Motor neuron (in vitro differentiated cells): ENCODE measurements around the gene TCERG1L. TPM values are rescaled to one million over a fixed set of nuclear protein-coding genes. Genes with fewer than 3 reads are reported as not detected.

ENCODE experiments used
- ATAC-seq, 8 experiments: fragments of 200-7000 bp; cut with Tn5 transposase; replicated peaks in 6 of 8; 2 replicates each; pipeline ENCODE4 v1.8.0; 2021; ENCODE audit warnings: mild to moderate bottlenecking in 8 of 8, moderate library complexity in 8 of 8
- H3K27ac ChIP-seq, 2 donors: fragments of 250-450 bp; sonication (Bioruptor Pico); 2 replicates each; pipeline ENCODE4 v1.9.0; 2021; ENCODE audit warnings: antibody characterized with exemption in 2 of 2, mild to moderate bottlenecking in 2 of 2, moderate library complexity in 1 of 2
- H3K4me1 ChIP-seq, 2 donors: fragments of 250-450 bp; sonication (Bioruptor Pico); replicated peaks in 1 of 2; 2 replicates each; pipeline ENCODE4 v1.6.1; 2021; ENCODE audit warnings: antibody characterized with exemption in 2 of 2, mild to moderate bottlenecking in 2 of 2, moderate library complexity in 1 of 2
- H3K4me3 ChIP-seq, 5 donors: fragments of 250-450 bp; sonication (Bioruptor Pico); 2 replicates each; pipeline ENCODE4 v1.9.0; 2021; ENCODE audit warnings: antibody characterized with exemption in 5 of 5, mild to moderate bottlenecking in 5 of 5, moderate library complexity in 4 of 5
- WGBS, 10 experiments: fragments of 450-650 bp; shearing (Covaris generic); methylation state at CpG; one replicate each; pipeline ENCODE4 v1.0.0; 2022; 5-methylcytosine and 5-hydroxymethylcytosine counted together
- in situ Hi-C, 9 experiments: fragments of 400-800 bp; cut with MboI; loops; one replicate each; pipeline ENCODE4 v1.15.0; 2021; ENCODE audit warnings: low sequenced_read_pairs in 9 of 9, low pct_unique_long_range_greater_than_20kb in 2 of 9; ENCODE audit not compliant: unreplicated experiment in 9 of 9
- total RNA-seq, 8 experiments: library from RNA; unstranded; fragments of 300-600 nt; gene quantifications; 2 replicates each; pipeline versions ENCODE4 v1.2.3 to v1.2.4, GENCODE V29; 2022

TCERG1L gene
- total RNA-seq, 8 experiments from 2014 or later, result 0.43 to 8.1 (median 2.0) TPM; not detected in 1

- no peaks in the 10 kb centered on the region for H3K4me1 ChIP-seq
- H3K27ac ChIP-seq, result no peak overlapping the region
- 20 to 100% (median 43%) methylated on average over 1 to 3 of the region's 5 CpGs; no CpG with 5 or more reads in 5 of the 10 experiments for WGBS, 10 experiments
- H3K4me3 ChIP-seq, result no peak overlapping the region
- ATAC-seq, result no peak
- in situ Hi-C loops, result no loop called here
Measured at GRCh38 chr10:131274883-131275282, 36.6 kb downstream of the TCERG1L start.

DNA sequence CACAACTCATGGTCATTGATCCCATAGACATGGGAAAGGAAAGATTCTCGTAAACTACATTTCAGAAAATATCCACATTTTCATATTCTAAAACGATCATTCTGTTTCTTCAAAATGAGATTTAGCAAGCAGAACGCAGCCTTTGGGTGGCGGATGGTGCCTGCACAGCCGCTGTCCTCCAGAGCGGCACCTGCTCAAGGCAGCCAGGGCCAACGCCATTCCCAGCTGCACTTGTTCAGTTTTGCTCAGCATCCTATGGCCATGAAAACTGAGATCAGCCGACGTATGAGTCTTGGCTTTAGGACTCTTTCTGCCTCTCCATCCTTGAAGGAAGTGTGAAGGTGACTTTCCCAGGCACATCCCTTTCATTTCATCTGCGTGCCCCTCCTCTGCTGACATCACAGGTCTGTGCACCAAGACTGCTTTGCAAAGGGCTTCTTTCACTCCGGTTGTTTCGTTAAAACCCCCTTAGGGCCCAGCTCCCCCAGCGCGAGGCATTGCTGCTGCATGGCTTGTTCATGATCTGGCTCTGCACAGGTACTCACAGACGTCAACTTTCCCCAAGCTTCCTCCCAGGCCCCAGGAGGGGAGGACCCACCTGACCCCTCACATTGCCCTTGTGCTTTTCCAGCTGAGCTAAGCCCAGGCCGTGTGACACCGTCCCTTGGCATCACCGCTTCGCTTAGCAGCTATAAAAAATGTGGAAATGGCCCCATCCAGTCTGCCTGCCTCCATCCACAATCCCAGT lies 37.2 kb downstream of the TCERG1L start:
- no peak overlapping the region for H3K4me3 ChIP-seq
- in situ Hi-C loops, result no loop called here
- H3K27ac ChIP-seq, result no peak overlapping the region
- WGBS, 10 experiments, result 20 to 98% (median 75%) methylated on average over 1 to 15 of the region's 19 CpGs; no CpG with 5 or more reads in 2 of the 10 experiments
- ATAC-seq, result no peak
- no peaks in the 10 kb centered on the region for H3K4me1 ChIP-seq

GRCh38 chr10:131273476-131273875 lies 38.0 kb downstream of the TCERG1L start:
- Histone ChIP-seq H3K27ac (no peak overlapping the region), H3K4me3 (no peak overlapping the region), H3K4me1 (no peaks in the 10 kb centered on the region)
- WGBS, 10 experiments, result 72 to 100% (median 98%) methylated on average over 1 to 5 of the region's 10 CpGs; no CpG with 5 or more reads in 6 of the 10 experiments
- in situ Hi-C loops, result no loop called here
- ATAC-seq, result no peak

DNA sequence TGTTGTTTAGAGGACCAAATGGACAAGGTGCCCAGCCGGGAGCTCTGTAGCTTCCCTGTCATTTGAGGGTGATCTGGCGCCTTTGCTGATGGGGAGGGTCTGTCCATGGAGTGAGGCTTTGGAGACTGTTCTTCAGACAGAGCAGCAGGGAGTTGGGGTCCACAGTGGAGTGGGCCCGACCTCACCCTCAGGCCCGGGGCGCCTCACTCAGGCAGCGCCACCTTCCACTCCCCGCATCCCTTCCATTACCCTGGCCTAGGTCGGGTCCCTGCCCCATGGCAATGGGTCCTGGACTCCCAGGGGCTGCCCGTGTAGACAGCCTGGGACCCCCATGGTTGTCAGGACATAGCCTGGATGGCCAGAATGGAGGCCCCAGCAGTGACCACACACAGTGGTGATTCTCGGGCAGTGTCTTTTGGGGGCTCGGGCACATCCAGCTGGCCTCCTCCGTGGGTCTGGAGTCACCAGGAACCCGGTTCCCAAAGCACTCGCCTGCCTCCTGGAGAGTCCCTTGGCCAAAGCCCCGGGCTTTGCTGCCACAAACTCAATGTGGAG lies 38.5 kb downstream of the TCERG1L start:
- Histone ChIP-seq H3K4me3 (no peak overlapping the region), H3K4me1 (no peaks in the 10 kb centered on the region), H3K27ac (no peak overlapping the region)
- 13 to 84% (median 70%) methylated on average over 3 to 7 of the region's 15 CpGs; no CpG with 5 or more reads in 7 of the 10 experiments for WGBS, 10 experiments
- in situ Hi-C loops, result no loop called here
- ATAC-seq, result no peak

- in situ Hi-C loops, result no loop called here
- Histone ChIP-seq H3K4me1 (no peaks in the 10 kb centered on the region), H3K27ac (no peak overlapping the region), H3K4me3 (no peak overlapping the region)
- no peak for ATAC-seq
- WGBS, 10 experiments, result 58 to 92% (median 82%) methylated on average over 4 to 8 of the region's 12 CpGs; no CpG with 5 or more reads in 4 of the 10 experiments
Measured at GRCh38 chr10:131271966-131272365, 39.6 kb downstream of the TCERG1L start.

DNA sequence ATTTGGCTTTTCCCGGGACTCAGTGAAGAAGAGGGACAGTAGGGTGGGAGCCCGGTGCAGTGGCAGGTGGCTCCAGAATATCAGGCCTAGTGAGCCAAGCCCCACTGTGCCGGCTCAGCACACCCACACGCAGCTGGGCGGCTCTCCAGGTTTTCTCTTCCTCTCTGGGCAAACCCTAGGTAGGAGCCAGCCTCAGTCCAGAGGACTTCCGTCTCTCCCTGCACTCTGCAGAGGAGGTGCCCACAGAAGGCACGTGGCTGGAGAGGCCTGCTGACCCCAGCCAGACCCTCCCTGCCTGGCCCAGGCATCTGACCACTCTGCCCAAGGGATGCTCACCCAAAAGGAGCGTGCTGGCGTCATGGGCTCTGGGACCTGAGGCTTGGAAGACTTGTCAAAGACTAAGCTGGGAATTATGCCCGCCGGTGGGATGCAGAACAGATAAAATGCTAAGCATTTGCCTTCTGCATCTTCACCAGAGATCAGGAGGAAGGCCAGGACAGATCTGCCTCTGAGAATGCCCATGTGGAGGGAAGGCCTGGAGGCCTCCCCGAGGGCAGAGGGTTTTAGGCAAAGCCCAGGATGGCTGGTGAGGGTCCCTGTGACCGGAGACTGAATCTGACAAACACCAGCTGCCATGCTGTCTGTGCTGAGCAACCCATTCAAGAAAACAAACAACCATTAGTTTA lies 40.2 kb downstream of the TCERG1L start:
- no peak for ATAC-seq
- Histone ChIP-seq H3K4me3 (no peak overlapping the region), H3K4me1 (no peaks in the 10 kb centered on the region), H3K27ac (no peak overlapping the region)
- in situ Hi-C loops, result no loop called here
- 0 to 92% (median 49%) methylated on average over 1 to 7 of the region's 13 CpGs; no CpG with 5 or more reads in 2 of the 10 experiments for WGBS, 10 experiments

- Histone ChIP-seq H3K4me3 (no peak overlapping the region), H3K27ac (no peak overlapping the region), H3K4me1 (no peaks in the 10 kb centered on the region)
- peak in 1 of 8 experiments; percentile 35 for ATAC-seq
- WGBS, 10 experiments, result 0 to 91% (median 60%) methylated on average over 1 to 13 of the region's 16 CpGs; no CpG with 5 or more reads in 2 of the 10 experiments
- in situ Hi-C loops, result no loop called here
Measured at GRCh38 chr10:131270461-131271190, 40.9 kb downstream of the TCERG1L start.

- in situ Hi-C loops, result no loop called here
- 27 to 80% (median 59%) methylated on average over 1 to 11 of the region's 17 CpGs for WGBS, 10 experiments
- Histone ChIP-seq H3K4me3 (no peak overlapping the region), H3K4me1 (no peaks in the 10 kb centered on the region), H3K27ac (no peak overlapping the region)
- ATAC-seq, result no peak
Measured at GRCh38 chr10:131269776-131270460, 41.6 kb downstream of the TCERG1L start.

- H3K4me3 ChIP-seq, result no peak overlapping the region
- no peak for ATAC-seq
- H3K27ac ChIP-seq, result no peak overlapping the region
- WGBS, 10 experiments, result 0 to 40% (median 40%) methylated on average over 1 of the region's 6 CpGs; no CpG with 5 or more reads in 7 of the 10 experiments
- H3K4me1 ChIP-seq, result no peaks in the 10 kb centered on the region
- in situ Hi-C loops, result no loop called here
Measured at GRCh38 chr10:131267814-131268095, 43.8 kb downstream of the TCERG1L start.

- Histone ChIP-seq H3K4me1 (no peaks in the 10 kb centered on the region), H3K4me3 (no peak overlapping the region), H3K27ac (no peak overlapping the region)
- in situ Hi-C loops, result no loop called here
- no peak for ATAC-seq
- WGBS, 10 experiments, result 19 to 100% (median 72%) methylated on average over 2 to 11 of the region's 14 CpGs; no CpG with 5 or more reads in 5 of the 10 experiments
Measured at GRCh38 chr10:131266936-131267813, 44.3 kb downstream of the TCERG1L start.

GRCh38 chr10:131264110-131264788 lies 47.3 kb downstream of the TCERG1L start:
- in situ Hi-C loops, result no loop called here
- Histone ChIP-seq H3K4me3 (no peak overlapping the region), H3K4me1 (no peaks in the 10 kb centered on the region), H3K27ac (no peak overlapping the region)
- no peak for ATAC-seq
- whole genome bisulfite sequencing, 10 experiments, result 0 to 85% (median 40%) methylated on average over 2 to 4 of the region's 11 CpGs; no CpG with 5 or more reads in 6 of the 10 experiments
